HL-60/S4 treated with retinoic acid at 250 ng/mL for 4 days and 3 days (cell line): ENCODE data around the gene GRM6.

Source experiments
- in situ Hi-C: fragments of 300-500 bp; cut with MboI; formaldehyde crosslinking; loops from 2 replicates; pipeline ENCODE4 v1.7.0; 2022; ENCODE audit warnings: low sequenced_read_pairs

Gene GRM6

DNA sequence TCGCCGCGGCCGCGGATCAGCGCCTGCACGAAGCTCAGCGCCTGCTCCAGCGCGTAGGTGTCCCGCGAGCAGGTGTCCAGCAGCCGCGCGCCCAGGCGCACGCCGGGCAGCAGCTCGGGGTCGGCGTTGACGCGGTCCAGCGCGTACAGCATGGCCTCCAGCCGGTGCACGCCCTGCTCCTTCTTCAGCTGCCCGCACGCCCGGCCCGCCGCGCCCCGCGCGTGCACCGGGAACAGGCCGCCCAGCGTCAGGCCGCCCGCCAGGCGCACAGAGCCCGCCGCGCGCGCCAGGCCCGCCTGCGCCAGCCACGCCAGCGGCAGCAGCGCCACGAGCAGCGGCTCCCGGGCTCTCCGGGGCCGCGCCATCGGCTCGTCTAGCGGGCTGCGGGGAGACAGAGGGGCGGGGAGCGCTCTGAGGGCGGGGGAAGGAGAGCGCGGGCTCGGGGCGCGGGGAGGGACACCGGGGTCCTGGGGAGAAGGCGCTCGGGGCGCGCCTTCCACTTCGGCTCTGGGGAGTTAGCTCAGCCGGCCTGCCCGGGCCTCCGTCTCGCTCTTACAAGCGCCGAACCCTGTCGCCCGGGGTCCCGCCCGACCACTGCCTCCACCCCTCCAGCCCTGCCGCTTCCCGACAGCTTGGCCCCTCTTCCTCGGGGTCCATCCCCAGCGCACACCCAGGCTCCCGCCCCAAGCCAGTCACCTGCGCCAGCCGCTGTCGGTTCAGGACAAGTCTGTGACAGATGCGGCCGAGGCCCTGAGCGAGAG is at the start of gene GRM6:
Gene GRM6 (minus strand): TSS at position 741 of the 761 bp plus-strand sequence. CDS start 376 bp downstream, at position 365.
- in situ Hi-C loops, result no loop called here

DNA sequence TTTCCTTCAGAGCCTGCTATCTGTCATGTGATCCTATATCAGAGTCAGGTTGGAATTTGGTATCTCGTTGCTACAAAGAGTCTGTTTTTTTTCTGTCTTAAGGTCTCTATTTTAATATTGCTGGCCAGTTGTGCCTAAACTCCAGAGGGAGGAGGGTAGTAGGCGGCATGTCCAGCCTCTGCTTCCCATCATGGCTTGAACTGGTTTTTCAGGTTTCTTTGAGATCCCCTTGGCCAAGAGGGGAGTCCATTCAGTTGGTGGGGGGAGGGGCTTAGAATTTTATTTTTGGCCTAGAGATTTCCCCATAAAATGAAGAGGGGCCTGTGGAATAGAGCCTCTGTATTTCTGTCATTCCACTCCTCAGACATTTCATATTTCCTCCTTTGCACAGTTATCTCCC is 49.6 kb upstream of the GRM6 start:
- in situ Hi-C loops, result no loop called here

DNA sequence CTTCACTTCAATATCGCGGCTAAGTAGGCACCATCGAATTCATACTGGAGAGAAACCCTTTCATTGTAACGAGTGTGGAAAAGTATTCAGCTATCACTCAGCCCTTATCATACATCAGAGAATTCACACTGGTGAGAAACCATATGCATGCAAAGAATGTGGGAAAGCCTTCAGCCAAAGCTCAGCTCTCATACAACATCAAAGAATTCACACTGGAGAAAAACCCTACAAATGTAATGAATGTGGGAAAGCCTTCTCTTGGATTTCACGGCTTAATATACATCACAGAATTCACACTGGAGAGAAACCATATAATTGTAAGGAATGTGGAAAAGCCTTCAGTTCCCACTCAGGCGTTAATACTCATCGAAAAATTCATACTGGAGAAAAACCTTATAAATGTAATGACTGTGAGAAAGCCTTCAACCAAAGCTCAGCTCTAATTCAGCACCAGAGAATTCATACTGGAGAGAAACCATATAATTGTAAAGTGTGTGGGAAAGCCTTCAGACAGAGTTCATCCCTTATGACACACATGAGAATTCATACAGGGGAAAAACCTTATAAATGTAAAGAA is 38.0 kb upstream of the GRM6 start:
- in situ Hi-C loops, result no loop called here

DNA sequence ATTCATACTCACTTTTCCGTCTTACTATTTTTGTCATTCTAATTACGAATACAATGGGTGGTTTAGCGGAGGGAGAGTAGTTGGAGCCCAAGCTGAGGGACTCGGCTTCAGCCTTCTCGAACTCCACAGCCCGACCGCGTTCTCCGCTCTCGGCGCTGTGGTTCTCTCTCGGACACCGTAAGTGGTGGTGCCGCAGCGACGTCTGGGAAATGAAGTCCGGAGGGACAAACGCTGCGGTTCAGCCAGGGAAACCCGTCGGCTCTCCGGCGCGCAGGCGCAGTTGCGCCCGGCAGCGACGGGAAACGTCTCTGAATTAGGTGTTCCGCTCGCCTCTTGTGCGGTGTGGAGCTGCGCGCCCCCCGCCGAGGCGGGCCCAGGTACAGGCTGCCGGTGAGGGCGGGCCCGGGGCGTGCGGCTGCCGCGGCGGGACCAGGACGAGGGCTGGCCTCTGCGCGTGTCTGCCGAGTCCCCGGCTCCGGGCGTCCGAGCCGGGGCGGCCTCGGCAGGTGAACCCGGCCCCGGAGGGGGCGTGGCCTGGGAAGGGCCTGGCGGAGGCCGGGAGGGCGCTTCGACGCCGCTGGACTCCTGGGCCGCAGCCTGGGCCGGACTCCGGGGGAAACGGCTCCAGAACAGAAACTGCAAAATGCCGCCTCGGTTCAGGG is 28.5 kb upstream of the GRM6 start, which contains the start of gene ZNF879:
Gene ZNF879 (plus strand): TSS at position 277 of the 662 bp plus-strand sequence. CDS start 1,201 bp downstream, outside the sequence.
- in situ Hi-C loops, result no loop called here

DNA sequence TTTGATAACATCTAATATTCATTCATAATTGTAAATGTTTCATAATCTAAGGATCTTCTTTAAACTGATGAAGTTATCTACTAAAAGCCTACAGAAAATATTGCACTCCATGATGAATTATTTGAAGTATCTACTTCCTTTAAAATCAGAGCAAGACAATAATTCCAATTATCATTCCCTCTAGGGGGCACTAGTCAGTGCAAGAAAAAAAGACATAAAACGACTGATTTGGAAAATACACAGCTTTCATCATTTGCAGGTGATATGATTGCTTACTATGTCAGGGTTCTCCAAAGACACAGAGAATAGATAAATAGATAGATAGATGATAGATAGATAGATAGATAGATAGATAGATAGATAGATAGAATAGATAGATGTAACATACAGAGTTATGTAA is 13.5 kb upstream of the GRM6 start:
- in situ Hi-C loops, result no loop called here

DNA sequence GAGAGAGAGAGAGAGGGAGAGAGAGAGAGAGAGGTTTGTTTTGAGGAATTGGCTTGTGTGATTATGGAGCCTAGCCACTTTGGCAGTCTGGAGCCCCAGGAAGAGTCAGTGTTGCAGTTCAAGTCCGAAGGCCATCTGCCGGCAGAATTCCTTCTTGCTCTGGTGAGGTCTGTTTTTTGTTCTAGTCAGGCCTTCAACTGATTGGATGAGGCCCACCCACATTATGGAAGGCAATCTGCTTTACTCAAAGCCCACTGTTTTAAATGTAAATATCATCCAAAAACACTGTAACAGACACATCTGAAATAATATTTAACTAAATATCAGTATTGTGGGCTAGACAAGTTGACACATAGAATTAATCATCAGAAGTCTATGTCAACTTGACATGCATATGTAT is 11.4 kb upstream of the GRM6 start:
- in situ Hi-C loops, result no loop called here

DNA sequence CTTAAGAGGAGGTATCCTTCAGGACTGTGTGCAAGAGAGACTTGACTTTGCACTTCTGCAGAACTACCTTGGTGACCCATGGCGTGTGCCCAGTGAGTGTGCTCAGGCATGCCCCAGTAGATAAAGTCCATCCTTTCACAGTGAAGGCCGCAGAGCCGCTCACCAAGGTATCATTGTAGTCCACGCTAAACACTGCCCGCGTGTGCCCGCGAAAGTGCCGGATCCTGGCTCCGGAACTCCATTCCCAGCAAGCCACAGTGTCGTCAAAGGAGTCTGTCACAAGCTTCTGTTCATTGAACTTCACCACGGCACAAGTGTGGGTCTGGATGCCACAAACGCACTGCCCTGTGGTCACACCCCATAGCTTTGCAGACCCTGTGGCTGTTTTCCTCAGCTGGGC is 3.3 kb upstream of the GRM6 start:
- in situ Hi-C loops, result no loop called here

DNA sequence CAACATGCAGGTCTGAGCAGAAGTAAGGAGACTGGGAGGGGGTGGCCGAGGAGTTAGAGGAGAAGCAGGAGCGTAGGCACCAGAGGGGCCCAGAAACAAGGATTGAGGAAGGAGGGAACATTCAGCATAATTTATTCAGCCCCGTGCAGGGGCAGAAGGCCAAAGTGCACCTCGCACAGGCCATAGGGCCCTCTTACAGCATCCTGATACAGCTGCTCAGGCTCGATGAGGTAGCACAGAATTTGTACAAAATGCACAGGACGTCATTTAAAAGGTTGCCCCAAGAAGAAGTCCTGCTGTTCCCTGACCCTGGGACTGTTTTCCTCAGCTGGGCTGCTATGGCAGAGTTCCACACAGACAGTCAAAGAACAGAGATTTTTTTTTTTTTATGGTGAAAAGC is 2.1 kb upstream of the GRM6 start:
- in situ Hi-C loops, result no loop called here

DNA sequence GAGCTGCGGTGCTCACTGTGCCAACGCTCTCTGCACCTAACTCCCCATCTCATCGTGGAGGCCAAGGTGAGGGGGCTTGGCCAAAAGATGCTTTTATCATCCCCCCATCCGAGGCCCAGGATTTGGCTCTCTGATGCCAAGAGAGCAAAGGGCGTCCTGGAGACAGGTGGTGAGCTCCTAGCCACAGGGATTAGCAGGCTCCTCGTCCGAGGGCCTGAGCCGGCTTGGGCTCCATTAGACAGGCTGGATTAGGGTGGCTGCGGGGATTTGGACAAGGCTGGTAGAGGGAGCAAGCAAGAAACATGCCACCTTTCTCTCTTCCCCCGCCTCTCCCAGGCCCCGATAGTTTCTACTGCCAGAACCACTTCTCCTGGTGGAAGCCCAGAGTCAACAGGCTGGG is 1.0 kb upstream of the GRM6 start:
- in situ Hi-C loops, result no loop called here

DNA sequence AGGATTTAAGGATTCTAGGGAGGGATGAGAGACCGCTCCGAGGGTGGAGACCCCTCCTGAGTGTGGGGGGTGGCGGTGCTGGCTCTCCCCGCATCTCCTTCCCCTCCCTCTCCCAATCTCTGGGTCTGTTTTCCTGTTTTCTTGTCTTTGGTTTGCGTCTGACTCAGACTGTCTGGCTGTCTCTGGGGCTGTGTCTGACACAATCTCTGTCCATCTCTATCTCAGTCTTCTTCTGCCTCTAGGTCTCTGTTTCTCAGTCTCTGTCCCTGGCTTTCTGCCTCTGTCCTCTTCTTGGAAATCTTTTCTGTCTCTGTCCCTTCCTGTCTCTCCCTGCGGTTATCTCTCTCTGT is 196 bp upstream of the GRM6 start:
- in situ Hi-C loops, result no loop called here

DNA sequence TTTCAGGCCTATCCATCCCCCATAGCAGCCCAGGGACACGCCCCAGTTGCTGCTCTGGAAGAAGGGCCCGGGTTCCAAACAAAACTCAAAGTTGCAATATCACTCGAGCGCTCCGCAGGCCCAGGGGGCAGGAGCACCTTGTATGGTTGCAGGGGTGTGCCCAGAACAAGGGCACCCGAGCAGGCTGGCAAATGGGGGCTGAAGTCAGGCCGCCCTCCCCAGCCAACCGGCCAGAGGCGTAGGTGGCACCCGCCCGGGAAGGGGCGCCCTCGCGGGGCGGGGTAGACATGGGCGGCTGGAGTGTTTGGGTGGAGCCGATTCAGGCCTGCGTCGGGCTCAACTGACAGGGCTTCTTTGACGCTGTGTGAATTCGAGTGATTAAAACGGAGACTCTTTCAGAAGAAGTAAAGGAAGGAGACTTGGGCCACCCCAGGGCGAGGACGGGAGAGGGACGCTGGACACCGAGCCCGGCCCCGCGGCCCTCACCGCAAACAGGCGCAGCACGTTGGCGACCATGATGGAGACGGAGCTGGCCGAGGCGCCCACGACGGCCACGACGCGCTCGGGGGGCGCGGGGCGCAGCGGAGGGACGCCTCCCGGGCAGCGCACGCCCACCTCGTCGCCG is 1.1 kb downstream of the GRM6 start:
- in situ Hi-C loops, result no loop called here

DNA sequence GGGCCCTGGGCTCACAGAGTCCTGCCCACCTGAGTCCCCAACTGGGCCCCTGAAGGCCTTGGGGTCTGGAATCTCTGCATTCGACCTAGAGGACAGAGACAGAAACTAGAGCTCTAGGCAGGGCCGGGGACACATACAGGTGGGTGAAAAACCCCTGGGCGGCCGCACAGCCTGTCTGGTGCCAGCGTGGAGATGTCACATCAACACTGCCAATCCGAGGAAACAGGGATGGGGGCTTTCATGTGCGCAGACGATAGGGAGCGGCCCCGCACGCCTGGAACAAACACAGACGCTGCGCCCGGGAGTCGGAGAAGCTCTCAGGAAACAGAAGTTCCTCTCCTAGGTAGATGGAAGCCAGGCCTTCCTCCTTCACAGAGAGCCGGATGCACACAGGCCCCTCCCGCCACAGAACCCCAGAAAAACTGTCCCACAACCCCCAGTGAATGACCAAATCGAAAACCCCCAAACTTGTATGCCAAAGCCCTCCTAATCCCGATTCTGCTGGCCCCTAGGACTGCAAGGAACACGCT is 1.8 kb downstream of the GRM6 start:
- in situ Hi-C loops, result no loop called here

DNA sequence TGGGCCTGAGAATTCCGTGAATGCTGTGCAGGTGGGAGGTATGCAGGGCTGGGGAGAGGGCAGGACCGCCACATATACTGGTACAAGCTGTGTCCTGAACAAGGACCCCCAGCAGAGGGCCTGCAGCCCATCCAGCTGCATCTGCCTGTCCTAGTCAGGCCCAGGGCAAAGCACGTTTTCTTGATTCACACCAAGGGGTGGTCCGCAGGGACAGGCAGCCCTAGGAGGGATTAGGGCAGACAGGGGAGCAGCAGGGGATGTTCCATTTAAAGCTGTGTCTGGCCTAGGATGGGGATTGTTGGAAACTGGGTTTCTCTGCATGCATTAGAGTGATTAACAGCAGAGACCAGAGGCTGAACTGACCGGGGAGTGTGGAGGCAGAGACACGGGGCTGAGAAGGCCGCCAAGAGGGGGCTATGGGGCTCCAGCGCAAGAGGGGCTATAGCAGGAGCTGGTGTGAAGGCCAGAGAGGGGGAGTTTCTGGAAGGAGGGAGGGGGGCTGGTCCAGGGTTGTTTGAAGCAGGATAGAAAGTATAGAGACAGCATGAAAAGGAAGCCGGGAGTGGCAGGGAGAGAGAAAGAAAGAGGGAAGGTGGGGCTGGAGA is 2.7 kb downstream of the GRM6 start:
- in situ Hi-C loops, result no loop called here

DNA sequence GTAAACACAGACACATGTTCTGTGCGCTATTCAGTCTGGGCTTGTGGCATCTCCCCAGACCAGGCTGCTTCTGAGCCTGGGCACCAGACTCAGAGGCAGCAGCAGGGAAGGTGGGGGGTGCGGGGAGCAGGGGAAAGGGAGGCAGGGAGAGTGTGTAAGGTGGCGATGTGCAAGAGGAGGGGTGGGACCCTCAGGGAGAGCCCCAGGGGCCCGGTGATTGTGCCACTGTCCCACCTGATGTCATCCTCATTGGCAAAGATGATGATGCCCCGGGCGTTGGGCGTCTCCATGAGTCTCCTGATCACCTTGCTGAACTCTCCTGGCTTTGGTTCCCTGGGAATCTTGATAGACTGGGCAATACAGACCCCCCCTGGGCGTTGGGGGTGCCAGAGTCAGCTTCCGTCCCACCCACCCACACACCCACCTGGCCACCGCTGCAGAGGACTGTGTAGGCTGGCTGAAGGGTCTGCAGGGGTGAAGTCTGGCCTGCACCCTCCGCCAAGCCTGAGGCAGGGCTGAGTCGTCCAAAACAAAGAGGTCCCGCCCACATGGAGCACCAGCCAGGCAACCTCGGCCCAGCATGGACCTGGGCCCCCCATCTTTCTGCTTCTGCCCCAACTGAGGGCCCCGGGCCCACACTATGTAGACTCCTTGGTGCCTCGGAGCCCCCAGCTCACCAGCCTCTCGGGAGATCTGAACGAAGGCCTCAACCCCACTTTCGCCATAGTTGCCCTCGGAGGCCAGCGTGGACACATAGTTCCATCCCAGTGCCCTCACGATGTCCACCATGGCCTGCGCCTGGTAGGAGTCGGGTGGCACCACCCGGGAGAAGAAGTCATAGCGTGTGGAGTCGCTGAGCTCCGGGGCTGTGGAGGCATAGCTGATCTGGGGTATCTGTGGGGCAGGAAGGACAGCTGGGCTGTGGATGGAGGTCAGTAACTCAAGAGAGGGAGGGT is 3.7 kb downstream of the GRM6 start:
- in situ Hi-C loops, result no loop called here

DNA sequence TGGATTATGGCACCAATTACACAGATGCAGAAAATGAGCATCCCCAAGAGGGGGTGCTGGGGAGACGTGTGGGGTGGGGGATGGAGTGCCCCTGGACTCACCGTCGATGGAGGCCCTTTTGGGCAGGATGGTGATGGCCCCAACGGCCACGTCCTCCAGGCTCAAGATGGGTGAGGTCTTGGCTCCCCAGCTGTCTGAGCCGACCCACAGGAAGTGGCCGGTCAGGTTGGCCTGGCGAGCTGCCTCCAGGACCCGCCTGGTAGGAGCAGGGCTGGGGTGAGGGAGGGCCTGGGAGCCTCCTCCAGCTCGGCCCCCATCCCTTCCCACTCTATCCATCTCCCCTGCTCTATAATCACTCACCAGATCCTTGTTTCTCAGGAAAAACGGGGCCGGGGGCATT is 4.6 kb downstream of the GRM6 start:
- in situ Hi-C loops, result no loop called here

DNA sequence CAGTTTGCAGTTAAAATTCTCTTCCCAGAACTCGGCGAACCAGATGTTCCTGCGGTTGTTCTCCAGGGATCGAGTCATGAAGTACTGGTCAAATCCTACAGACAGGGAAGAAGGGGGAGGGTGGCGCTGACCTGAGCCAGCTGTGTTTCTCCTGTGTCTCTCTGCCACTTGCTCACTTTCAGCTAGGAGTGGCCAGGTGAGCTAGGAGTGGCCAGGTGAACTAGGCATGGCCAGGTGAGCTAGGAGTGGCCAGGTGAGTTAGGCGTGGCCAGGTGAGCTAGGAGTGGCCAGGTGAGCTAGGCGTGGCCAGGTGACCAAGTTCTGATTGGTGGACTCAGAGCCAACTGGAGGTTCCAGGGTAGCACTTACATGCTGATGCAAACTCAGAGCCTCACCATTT is 5.8 kb downstream of the GRM6 start:
- in situ Hi-C loops, result no loop called here

DNA sequence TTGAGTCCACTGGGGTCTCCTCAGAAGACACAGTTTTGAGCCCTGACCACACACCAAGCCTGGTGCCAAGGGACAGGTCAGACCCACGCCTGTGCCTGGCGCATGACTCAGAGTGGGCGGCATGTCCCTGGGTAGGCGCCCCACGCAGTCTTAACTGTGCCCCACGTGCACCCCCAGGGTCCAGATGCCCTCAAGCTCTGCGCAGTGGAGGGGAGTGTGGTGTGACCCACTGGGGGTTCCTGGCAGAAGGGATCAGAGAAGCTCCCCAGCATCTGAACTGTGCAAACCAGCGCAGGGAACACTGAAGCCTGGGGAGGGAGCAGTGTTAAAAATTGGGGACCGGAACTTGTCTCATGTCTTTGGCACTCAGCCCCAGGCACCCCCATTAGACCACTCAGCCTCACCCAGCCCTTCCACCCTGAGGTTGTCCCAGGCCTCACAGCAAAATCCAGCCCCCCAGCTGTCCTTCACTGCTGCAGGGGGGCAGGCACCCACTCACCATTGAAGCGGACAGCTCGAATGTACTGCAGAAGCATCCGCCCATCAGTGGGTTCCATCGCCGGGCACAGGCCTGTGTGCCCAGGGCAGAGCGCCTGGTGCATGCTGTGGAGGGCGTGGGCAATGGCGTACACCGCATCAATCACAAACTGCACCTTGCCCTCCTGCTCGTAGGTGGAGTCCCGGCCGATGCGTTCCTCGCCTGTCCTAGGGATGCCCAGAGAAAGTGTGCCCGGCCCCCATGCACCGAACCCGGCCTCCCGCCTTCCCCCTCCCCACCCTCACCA is 6.5 kb downstream of the GRM6 start:
- in situ Hi-C loops, result no loop called here

DNA sequence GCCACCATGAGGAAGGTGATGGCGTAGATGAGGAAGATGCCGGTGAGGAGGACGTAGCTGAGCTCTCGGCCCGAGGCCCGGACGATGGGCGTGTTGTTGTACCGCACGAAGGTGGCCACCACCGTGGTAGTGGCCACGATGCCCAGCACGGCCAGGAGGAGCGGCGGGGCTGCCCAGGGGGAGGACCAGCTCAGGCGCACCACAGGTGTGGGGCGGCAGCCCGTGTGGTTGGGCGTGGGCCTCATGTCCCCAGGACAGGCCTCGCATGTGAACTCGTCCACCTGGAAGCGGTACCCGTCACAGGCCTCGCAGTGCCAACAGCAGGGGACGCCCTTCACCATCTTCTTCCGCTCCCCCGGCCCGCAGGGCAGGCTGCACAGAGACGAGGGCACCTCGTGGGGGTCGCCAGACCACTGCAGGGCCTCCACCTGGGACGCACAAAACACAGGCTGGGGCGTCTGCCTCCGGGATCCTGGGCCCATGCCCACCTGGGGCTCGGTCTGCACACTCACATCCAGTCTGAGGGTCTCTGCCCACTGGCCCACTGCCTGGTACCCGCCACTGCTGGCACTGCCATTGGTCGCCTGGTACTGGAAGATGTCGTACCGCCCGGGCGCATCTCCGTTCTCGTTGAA is 8.7 kb downstream of the GRM6 start:
- in situ Hi-C loops, result no loop called here
